NB4 (cell line): ENCODE data around the gene NRL.

Experiments
- DNase-seq: peaks from one replicate; pipeline ENCODE4 v3.0.0; 2010; ENCODE audit warnings: low read depth
- H3K4me3 ChIP-seq: one replicate; pipeline ENCODE4 v1.5.1; 2011; ENCODE audit warnings: mild to moderate bottlenecking, low read depth, low read length, moderate library complexity
- MYC ChIP-seq: IDR thresholded peaks from 2 replicates; pipeline ENCODE4 v1.6.1; 2011; ENCODE audit warnings: low read depth, low read length
- POLR2A ChIP-seq: IDR thresholded peaks from 2 replicates; pipeline ENCODE4 v1.6.1; 2011; ENCODE audit warnings: mild to moderate bottlenecking; ENCODE audit not compliant: insufficient read length; ENCODE audit errors: extremely low read depth
- TF ChIP-seq, protein P1 (sequence below): IDR thresholded peaks from one replicate; pipeline ENCODE4 v1.5.1; 2012; ENCODE audit warnings: low read depth, low read length
- TF ChIP-seq, protein P2 (sequence below): IDR thresholded peaks from 2 replicates; pipeline ENCODE4 v1.6.1; 2011; ENCODE audit warnings: low read depth, low read length

Gene NRL

DNA sequence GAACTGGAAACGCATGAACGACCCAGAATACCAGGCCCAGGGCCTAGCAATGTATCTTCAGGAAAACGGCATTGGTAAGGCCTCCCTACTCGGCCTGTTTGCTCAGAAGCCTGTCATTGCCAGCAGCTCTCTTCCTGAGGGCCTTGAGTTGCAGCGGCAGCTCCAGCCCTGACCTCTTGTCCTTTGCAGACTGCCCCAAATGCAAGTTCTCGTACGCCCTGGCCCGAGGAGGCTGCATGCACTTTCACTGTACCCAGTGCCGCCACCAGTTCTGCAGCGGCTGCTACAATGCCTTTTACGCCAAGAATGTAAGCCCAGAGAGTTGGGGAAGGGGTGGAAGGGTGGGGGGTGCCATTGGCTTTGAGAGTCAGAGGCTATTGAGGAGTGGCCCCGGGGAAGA is 42.6 kb upstream of the NRL start:
- H3K4me3 ChIP-seq: no peak overlapping the region
- TF ChIP-seq POLR2A (no peak), MYC (no peak)
- TF ChIP-seq, protein P1, sequence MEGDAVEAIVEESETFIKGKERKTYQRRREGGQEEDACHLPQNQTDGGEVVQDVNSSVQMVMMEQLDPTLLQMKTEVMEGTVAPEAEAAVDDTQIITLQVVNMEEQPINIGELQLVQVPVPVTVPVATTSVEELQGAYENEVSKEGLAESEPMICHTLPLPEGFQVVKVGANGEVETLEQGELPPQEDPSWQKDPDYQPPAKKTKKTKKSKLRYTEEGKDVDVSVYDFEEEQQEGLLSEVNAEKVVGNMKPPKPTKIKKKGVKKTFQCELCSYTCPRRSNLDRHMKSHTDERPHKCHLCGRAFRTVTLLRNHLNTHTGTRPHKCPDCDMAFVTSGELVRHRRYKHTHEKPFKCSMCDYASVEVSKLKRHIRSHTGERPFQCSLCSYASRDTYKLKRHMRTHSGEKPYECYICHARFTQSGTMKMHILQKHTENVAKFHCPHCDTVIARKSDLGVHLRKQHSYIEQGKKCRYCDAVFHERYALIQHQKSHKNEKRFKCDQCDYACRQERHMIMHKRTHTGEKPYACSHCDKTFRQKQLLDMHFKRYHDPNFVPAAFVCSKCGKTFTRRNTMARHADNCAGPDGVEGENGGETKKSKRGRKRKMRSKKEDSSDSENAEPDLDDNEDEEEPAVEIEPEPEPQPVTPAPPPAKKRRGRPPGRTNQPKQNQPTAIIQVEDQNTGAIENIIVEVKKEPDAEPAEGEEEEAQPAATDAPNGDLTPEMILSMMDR: no peak
- TF ChIP-seq, protein P2, sequence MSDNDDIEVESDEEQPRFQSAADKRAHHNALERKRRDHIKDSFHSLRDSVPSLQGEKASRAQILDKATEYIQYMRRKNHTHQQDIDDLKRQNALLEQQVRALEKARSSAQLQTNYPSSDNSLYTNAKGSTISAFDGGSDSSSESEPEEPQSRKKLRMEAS: no peak
- DNase-seq: no peak

DNA sequence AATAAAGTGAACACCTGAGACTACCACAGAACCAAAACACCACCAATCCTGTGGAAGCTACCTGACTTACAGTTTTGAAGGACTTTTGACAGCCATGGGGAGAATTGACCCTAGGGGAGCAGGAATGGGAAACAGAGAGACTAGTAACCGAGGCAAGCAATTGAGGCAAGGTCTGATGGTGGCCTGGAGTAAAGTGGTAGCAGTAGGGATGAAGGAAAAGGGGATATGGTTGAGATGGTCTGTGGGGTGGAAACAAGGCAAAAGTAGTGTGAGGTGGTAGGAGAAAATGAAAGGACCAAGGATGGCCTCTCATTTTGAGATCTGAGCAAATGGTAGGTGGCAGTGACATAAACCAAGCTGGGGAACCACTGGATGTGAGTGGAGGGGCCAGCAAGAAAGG is 42.1 kb upstream of the NRL start:
- no peak for TF ChIP-seq POLR2A
- no peak for TF ChIP-seq MYC
- TF ChIP-seq, protein P2: no peak
- TF ChIP-seq, protein P1: no peak
- no peak overlapping the region for H3K4me3 ChIP-seq
- DNase-seq: no peak

DNA sequence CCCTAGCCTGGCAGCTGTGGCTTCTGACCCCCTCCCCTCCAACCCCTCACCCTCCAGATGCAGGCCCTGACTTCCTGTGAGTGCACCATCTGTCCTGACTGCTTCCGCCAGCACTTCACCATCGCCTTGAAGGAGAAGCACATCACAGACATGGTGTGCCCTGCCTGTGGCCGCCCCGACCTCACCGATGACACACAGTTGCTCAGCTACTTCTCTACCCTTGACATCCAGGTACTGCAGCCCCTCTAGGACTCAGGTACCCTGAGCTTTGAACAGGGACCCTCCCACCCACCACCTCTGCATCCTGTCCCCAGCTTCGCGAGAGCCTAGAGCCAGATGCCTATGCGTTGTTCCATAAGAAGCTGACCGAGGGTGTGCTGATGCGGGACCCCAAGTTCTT is 40.4 kb upstream of the NRL start:
- DNase-seq: no peak
- TF ChIP-seq, protein P1: no peak
- TF ChIP-seq MYC (no peak), POLR2A (no peak)
- TF ChIP-seq, protein P2: no peak
- H3K4me3 ChIP-seq: no peak overlapping the region

DNA sequence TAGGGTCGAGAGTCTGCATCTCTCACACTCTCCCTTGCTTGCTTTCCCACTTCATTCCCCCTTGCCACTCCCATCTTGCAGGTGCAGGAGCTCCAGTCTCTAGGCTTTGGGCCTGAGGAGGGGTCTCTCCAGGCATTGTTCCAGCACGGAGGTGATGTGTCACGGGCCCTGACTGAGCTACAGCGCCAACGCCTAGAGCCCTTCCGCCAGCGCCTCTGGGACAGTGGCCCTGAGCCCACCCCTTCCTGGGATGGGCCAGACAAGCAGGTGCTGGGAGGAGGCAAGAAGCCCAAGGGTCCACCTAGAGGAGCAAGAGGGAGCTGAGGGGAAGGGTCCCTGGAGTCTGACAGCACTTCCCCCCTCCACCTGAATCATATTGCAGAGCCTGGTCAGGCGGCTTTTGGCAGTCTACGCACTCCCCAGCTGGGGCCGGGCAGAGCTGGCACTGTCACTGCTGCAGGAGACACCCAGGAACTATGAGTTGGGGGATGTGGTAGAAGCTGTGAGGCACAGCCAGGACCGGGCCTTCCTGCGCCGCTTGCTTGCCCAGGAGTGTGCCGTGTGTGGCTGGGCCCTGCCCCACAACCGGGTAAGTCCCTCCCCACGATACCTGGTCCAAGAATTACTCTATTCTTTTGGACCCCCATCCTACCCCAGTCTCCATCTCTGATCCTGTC is 36.8 kb upstream of the NRL start:
- TF ChIP-seq MYC (no peak), POLR2A (no peak)
- TF ChIP-seq, protein P2: no peak
- TF ChIP-seq, protein P1: no peak
- no peak for DNase-seq
- no peak overlapping the region for H3K4me3 ChIP-seq

DNA sequence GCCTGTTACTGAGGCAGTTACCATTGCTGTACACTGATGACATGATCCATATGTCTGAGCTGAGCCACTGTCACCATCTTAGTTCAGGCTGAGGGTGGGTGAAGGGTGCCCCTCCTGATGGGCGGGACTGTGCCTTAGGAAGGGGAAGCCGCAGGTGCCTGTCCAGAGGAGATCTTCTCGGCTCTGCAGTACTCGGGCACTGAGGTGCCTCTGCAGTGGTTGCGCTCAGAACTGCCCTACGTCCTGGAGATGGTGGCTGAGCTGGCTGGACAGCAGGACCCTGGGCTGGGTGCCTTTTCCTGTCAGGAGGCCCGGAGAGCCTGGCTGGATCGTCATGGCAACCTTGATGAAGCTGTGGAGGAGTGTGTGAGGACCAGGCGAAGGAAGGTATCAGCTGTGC is 36.2 kb upstream of the NRL start:
- H3K4me3 ChIP-seq: no peak overlapping the region
- DNase-seq: no peak
- TF ChIP-seq POLR2A (no peak), MYC (no peak)
- TF ChIP-seq, protein P2: no peak
- TF ChIP-seq, protein P1: no peak
